ENCODE results near the gene CFAP157. TPM values are rescaled to one million over a fixed set of nuclear protein-coding genes. Genes with fewer than 3 reads are reported as not detected.
A peak's percentile ranks its signal among the peaks of the same experiment; 100 is the strongest.

The CFAP157 gene
- total RNA-seq, 2 experiments from 2014 or later, result not detected

GRCh38 chr9:127698985-127699670 lies 7.7 kb upstream of the CFAP157 start:
- H3K27ac Mint-ChIP-seq, result peak overlapping the region; percentile 73
- DNase-seq (peak; percentile 94), ATAC-seq (peak; percentile 100)
- H3K4me3 Mint-ChIP-seq, result peak overlapping the region; percentile 65
- CTCF ChIA-PET, result interaction anchor here (0.7 to 2.4 kb wide), 2 partner anchors 36 to 223 kb away, joined by 3 to 7 read pairs; partner anchors contain the start of gene TOR2A
- H3K4me1 Mint-ChIP-seq, result peaks cover 21% of the 10 kb centered on the region
- no peaks in the 10 kb centered on the region for H3K27me3 Mint-ChIP-seq
- H3K9me3 Mint-ChIP-seq (ENCODE audit: low read depth), result no peaks in the 10 kb centered on the region
- peaks cover 2% of the 10 kb centered on the region for H3K36me3 Mint-ChIP-seq

DNA sequence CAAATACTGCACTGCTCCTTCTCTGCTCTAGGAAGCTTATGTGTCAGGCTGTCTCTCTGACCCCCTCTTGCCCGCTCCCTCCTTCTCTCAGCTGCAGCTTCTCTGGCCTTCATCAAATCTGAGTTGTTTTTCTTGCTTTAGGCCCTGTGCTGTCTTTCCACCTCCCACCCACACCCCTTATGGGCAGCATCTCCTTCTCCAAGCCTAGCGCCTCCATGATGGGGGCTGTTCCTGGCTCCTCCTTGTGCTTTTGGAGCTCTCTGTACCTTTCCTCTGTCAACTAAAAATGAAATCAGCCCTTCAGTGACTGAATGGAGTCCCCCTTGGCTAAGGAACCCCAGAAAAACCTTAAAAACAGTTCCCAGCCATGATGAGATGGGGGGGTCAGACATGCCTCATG lies 6.6 kb upstream of the CFAP157 start:
- Mint-ChIP-seq H3K9me3 (ENCODE audit: low read depth) (no peaks in the 10 kb centered on the region), H3K27me3 (no peaks in the 10 kb centered on the region), H3K4me1 (peaks cover 21% of the 10 kb centered on the region), H3K27ac (no peak overlapping the region), H3K36me3 (peaks cover 2% of the 10 kb centered on the region), H3K4me3 (peak overlapping the region; percentile 3)
- DNase-seq, result no peak
- no peak for ATAC-seq
- CTCF ChIA-PET, result interaction anchor here (1.1 to 2.4 kb wide), 2 partner anchors 24 to 35 kb away, joined by 3 to 7 read pairs; partner anchors contain the start of gene TOR2A

- Mint-ChIP-seq H3K27ac (no peak overlapping the region), H3K4me1 (peaks cover 21% of the 10 kb centered on the region), H3K27me3 (no peaks in the 10 kb centered on the region), H3K4me3 (no peak overlapping the region), H3K36me3 (peaks cover 2% of the 10 kb centered on the region), H3K9me3 (ENCODE audit: low read depth) (no peaks in the 10 kb centered on the region)
- ATAC-seq (no peak), DNase-seq (no peak)
- CTCF ChIA-PET, result interaction anchor here (1.1 to 2.4 kb wide), 2 partner anchors 24 to 34 kb away, joined by 3 to 7 read pairs; partner anchors contain the start of gene TOR2A
Observed at GRCh38 chr9:127700594-127701255, 6.1 kb upstream of the CFAP157 start.

- ATAC-seq (no peak), DNase-seq (no peak)
- H3K4me1 Mint-ChIP-seq, result peaks cover 32% of the 10 kb centered on the region
- CTCF ChIA-PET, result interaction anchor here (1.3 to 1.6 kb wide), 2 partner anchors 12 to 218 kb away, joined by 3 read pairs; partner anchors contain the start of genes PTRH1 and TTC16
- H3K4me3 Mint-ChIP-seq, result no peak overlapping the region
- H3K27me3 Mint-ChIP-seq, result no peaks in the 10 kb centered on the region
- H3K9me3 Mint-ChIP-seq (ENCODE audit: low read depth), result no peaks in the 10 kb centered on the region
- H3K36me3 Mint-ChIP-seq, result no peaks in the 10 kb centered on the region
- H3K27ac Mint-ChIP-seq, result no peak overlapping the region
Observed at GRCh38 chr9:127703289-127703946, 3.4 kb upstream of the CFAP157 start.

DNA sequence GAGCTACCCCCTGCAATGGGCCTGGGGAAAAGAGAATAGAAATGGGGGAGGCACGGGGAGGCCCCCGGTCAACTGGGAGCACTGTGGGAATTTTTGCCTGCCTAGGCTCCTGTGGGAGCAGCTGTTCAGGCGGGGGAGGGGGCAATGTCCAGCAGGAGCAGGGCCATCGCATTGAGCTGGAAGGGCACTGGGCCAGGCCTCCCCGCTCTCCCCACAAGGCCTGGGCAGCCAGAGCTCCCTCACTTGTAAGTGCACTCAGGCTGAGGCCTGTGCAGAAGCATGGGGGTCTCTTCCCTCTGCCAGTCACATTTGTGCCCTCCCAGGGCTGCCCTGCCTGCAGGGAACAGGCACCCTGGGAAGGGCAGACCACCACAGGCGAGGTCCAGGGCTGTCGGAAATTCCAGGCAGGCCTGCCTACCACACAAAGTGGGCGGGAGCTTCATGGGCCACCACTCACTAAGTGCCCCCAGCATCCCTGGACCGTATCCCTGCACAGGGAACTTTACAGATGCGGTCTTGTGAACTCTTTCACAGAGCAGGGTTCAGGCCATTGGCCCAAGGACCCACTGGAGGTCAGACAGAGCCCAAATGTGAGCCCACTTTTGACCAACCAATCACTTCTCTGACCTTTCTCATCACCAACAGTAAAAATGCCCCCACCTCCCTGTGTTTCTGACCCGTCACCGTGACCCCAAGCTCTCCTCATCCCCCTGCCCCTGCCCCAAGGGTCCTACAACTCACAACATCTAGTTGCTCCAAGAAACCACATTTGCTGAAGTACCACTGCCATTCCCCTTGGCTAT lies 1.0 kb upstream of the CFAP157 start:
- ATAC-seq, result no peak
- Mint-ChIP-seq H3K27me3 (no peaks in the 10 kb centered on the region), H3K36me3 (no peaks in the 10 kb centered on the region), H3K9me3 (ENCODE audit: low read depth) (no peaks in the 10 kb centered on the region), H3K4me1 (peaks cover 27% of the 10 kb centered on the region), H3K4me3 (no peak overlapping the region), H3K27ac (peak overlapping the region; percentile 70)
- DNase-seq, result no peak
- CTCF ChIA-PET, result interaction anchor here (1.1 to 4.6 kb wide), 3 partner anchors 26 to 29 kb away, joined by 3 to 28 read pairs (median 3); partner anchors contain the start of gene TOR2A

DNA sequence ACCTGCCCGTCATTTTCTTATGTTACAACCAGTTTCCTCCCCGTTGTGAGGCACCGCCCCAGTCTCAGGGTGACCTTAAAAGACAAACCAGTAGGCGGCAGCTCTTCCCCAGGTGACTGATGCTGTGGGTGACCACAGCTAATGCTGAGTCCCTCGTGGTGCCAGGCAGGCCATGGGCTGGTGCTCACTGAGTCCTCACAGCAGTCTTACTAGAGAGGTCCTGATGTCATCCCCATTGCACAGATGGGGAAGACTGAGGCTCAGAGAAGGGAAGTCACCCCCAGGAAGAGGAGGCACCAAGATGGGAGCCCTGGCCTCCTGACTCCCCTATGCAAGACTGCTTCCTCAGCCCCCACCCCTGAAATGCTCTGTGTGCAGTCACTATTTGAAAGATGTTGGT lies 978 bp downstream of the CFAP157 start:
- DNase-seq (peak; percentile 77), ATAC-seq (peak; percentile 74)
- no peak overlapping the region for H3K4me3 Mint-ChIP-seq
- H3K4me1 Mint-ChIP-seq, result peaks cover 36% of the 10 kb centered on the region
- no peak overlapping the region for H3K27ac Mint-ChIP-seq
- no peaks in the 10 kb centered on the region for H3K9me3 Mint-ChIP-seq (ENCODE audit: low read depth)
- no peaks in the 10 kb centered on the region for H3K36me3 Mint-ChIP-seq
- no peaks in the 10 kb centered on the region for H3K27me3 Mint-ChIP-seq
- CTCF ChIA-PET, result interaction anchor here (0.7 to 4.6 kb wide), 2 partner anchors 22 to 27 kb away, joined by 3 to 28 read pairs; partner anchors contain the start of gene TOR2A

DNA sequence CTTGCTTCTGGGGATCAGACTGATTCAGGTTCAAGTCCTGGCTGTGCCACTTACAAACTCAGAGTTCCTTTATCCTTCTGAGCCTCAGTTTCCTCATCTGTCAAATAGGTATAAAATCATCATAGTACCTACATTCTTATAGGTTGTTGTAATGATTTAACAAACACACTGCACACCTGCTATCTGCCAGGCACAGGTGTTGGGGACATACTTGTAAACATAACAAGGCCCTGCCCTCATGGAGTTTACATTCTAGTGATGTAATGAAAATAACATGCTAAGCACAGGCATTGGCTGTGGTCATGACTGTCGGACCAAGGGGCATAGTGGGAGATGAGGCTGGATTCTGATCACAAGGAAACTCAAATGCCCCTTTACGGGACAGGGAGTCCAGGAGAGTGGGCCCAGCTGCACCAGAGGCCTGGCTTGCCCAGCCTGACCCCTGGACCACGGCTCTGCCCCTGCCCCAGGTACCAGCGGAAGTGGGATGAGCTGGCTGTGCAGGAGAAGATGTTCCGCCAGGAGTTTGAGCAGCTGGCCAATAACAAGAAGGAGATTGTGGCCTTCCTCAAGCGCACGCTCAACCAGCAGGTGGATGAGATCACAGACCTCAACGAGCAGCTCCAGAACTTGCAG lies 2.3 kb downstream of the CFAP157 start:
- Mint-ChIP-seq H3K27ac (no peak overlapping the region), H3K4me3 (no peak overlapping the region), H3K4me1 (peaks cover 30% of the 10 kb centered on the region), H3K9me3 (ENCODE audit: low read depth) (no peaks in the 10 kb centered on the region), H3K36me3 (no peaks in the 10 kb centered on the region), H3K27me3 (no peaks in the 10 kb centered on the region)
- CTCF ChIA-PET, result interaction anchor here (1.0 to 4.6 kb wide), 3 partner anchors 25 to 161 kb away, joined by 3 to 28 read pairs (median 9); partner anchors contain the start of gene TOR2A
- DNase-seq (no peak), ATAC-seq (no peak)

DNA sequence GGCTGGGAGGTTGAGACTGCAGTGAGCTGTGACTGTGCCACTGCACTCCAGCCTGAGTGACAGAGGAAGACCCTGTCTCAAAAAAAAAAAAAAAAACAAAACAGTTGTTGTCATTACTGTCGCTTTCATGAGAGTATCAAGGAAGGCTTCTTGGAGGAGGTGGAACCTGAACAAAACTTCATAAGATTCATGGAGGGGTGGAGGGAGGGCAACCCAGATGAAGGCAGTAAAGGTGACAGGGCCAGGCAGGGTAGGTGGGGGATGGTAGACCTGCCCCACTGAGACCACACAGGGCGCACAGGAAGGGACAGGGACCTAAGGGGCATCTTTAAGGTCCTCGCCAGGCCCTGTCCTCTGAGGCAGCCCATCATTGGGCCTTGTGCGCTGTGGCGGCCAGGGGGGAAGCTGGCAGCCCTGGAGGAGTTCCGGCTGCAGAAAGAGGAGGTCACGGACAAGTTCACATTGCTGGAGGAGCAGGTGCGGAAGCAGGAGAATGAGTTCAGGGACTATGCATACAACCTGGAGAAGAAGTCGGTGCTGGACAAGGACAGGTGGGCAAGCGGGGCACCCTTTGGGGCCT lies 3.5 kb downstream of the CFAP157 start:
- DNase-seq (no peak), ATAC-seq (no peak)
- no peaks in the 10 kb centered on the region for H3K27me3 Mint-ChIP-seq
- no peaks in the 10 kb centered on the region for H3K36me3 Mint-ChIP-seq
- no peak overlapping the region for H3K4me3 Mint-ChIP-seq
- H3K27ac Mint-ChIP-seq, result no peak overlapping the region
- H3K9me3 Mint-ChIP-seq (ENCODE audit: low read depth), result no peaks in the 10 kb centered on the region
- CTCF ChIA-PET, result interaction anchor here (1.7 to 2.6 kb wide), 2 partner anchors 24 to 159 kb away, joined by 9 to 17 read pairs; partner anchors contain the start of gene TOR2A
- H3K4me1 Mint-ChIP-seq, result peaks cover 33% of the 10 kb centered on the region

DNA sequence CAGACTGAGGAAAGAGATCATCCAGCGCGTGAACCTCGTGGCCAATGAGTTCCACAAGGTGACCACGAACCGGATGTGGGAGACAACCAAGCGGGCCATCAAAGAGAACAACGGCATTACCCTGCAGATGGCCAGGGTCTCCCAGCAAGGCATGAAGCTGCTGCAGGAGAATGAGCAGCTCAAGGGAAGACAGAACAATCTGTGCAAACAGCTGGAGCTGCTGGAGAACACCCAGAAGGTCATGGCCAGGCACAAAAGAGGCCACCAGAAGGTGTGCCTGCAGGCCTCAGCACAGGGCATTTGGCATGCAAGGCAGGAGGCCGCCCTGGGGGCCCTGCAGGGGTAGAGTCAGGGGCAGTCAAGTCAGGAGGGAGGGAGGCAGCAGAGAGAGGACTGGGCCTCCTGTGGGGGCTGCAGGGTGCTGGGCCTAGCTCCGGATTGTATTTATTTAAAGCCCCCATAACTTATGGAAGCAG lies 4.5 kb downstream of the CFAP157 start:
- Mint-ChIP-seq H3K27ac (peak overlapping the region; percentile 66), H3K27me3 (no peaks in the 10 kb centered on the region), H3K4me1 (peaks cover 39% of the 10 kb centered on the region), H3K4me3 (no peak overlapping the region), H3K36me3 (no peaks in the 10 kb centered on the region), H3K9me3 (ENCODE audit: low read depth) (no peaks in the 10 kb centered on the region)
- DNase-seq (peak; percentile 67), ATAC-seq (no peak)
- CTCF ChIA-PET, result interaction anchor here (0.7 to 2.6 kb wide), 4 partner anchors 23 to 98 kb away, joined by 3 to 17 read pairs (median 4); partner anchors contain the start of gene TOR2A

DNA sequence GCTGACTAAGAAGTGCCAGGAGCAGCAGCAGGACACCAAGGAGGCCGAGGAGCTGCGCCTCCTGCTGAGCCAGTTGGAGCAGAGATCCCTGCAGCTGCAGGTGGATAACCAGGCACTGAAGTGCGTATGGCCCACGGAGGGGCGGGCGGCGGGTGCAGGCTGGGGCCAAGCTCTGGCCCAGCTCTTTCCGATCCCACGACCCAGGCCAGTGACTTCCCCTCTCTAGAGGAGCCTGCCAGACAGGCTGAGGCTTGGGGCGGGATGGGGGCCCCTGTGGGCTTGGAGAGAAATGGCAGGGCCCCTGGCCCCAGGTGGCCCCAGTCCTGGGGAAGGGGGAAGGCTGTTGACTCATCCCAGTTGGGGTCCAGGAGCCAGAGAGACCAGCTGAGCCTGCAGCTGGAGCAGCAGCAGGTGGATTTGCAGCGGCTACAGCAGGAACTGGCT lies 5.1 kb downstream of the CFAP157 start:
- peaks cover 39% of the 10 kb centered on the region for H3K4me1 Mint-ChIP-seq
- H3K36me3 Mint-ChIP-seq, result no peaks in the 10 kb centered on the region
- H3K27ac Mint-ChIP-seq, result no peak overlapping the region
- no peaks in the 10 kb centered on the region for H3K9me3 Mint-ChIP-seq (ENCODE audit: low read depth)
- DNase-seq (no peak), ATAC-seq (no peak)
- no peak overlapping the region for H3K4me3 Mint-ChIP-seq
- CTCF ChIA-PET, result interaction anchor here (0.7 to 2.6 kb wide), 4 partner anchors 23 to 99 kb away, joined by 3 to 17 read pairs (median 4); partner anchors contain the start of gene TOR2A
- no peaks in the 10 kb centered on the region for H3K27me3 Mint-ChIP-seq

DNA sequence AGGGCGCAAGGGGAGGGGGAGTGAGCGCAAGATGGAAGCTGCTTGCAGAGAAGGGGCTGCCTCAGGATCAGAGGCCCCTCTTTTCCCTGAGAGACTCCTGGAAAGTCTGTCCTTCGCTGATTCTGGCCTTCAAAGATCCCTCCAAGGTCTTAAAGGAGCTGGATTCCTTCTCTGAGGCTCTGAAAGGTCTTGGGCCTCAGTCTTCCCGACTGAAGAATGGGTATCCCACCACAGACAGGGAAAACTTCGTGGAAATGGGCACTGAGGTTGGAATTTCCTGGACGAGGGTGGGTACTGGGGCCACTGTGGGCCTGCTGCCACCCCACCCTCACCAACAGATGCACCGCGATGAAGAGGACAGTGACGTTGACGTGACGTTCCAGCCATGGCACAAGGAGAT lies 5.6 kb downstream of the CFAP157 start:
- H3K4me3 Mint-ChIP-seq, result no peak overlapping the region
- H3K4me1 Mint-ChIP-seq, result peaks cover 36% of the 10 kb centered on the region
- H3K9me3 Mint-ChIP-seq (ENCODE audit: low read depth), result no peaks in the 10 kb centered on the region
- no peaks in the 10 kb centered on the region for H3K36me3 Mint-ChIP-seq
- ATAC-seq, result no peak
- no peak for DNase-seq
- H3K27ac Mint-ChIP-seq, result no peak overlapping the region
- no peaks in the 10 kb centered on the region for H3K27me3 Mint-ChIP-seq
- CTCF ChIA-PET, result interaction anchor here (1.2 kb wide), 1 partner anchor 22 kb away, joined by 3 read pairs; no protein-coding TSS in a partner anchor

GRCh38 chr9:127712867-127713266 lies 6.1 kb downstream of the CFAP157 start:
- CTCF ChIA-PET, result interaction anchor here (1.2 kb wide), 1 partner anchor 22 kb away, joined by 3 read pairs; no protein-coding TSS in a partner anchor
- Mint-ChIP-seq H3K4me3 (no peak overlapping the region), H3K36me3 (no peaks in the 10 kb centered on the region), H3K9me3 (ENCODE audit: low read depth) (no peaks in the 10 kb centered on the region), H3K27me3 (no peaks in the 10 kb centered on the region), H3K27ac (no peak overlapping the region), H3K4me1 (peaks cover 31% of the 10 kb centered on the region)
- DNase-seq (no peak), ATAC-seq (no peak)
